Stimulated activated CD8-positive, alpha-beta memory T cell treated with anti-CD3 and anti-CD28 coated beads, Interleukin-7, amount 100 ng/mL, for 1 hour (primary cell): ENCODE measurements around the gene RTN4RL1.

ENCODE experiments used
- DNase-seq, 2 donors: peaks; one replicate each; pipeline ENCODE4 v3.0.0-alpha.2; 2020; ENCODE audit warnings: low read depth in 2 of 2

The RTN4RL1 gene

GRCh38 chr17:1977583-1978395 lies 47.3 kb downstream of the RTN4RL1 start:
- no peak for DNase-seq

GRCh38 chr17:1976683-1977064 lies 48.5 kb downstream of the RTN4RL1 start:
- no peak for DNase-seq

- DNase-seq: no peak
Measured at GRCh38 chr17:1976000-1976682, 49.0 kb downstream of the RTN4RL1 start.

GRCh38 chr17:1975573-1975972 lies 49.6 kb downstream of the RTN4RL1 start:
- DNase-seq: no peak

- DNase-seq: no peak
Measured at GRCh38 chr17:1972487-1973160, 52.5 kb downstream of the RTN4RL1 start.

- DNase-seq: no peak
Measured at GRCh38 chr17:1970843-1971384, 54.2 kb downstream of the RTN4RL1 start.

- no peak for DNase-seq
Measured at GRCh38 chr17:1969712-1970111, 55.4 kb downstream of the RTN4RL1 start.

GRCh38 chr17:1967213-1967612 lies 57.9 kb downstream of the RTN4RL1 start:
- no peak for DNase-seq

- DNase-seq: no peak
Measured at GRCh38 chr17:1966274-1967086, 58.7 kb downstream of the RTN4RL1 start.

- DNase-seq: no peak
Measured at GRCh38 chr17:1965556-1966273, 59.4 kb downstream of the RTN4RL1 start.

- no peak for DNase-seq
Measured at GRCh38 chr17:1963250-1963649, 61.9 kb downstream of the RTN4RL1 start.

- DNase-seq: no peak
Measured at GRCh38 chr17:1961189-1961588, 63.9 kb downstream of the RTN4RL1 start.

- DNase-seq: no peak
Measured at GRCh38 chr17:1960545-1960912, 64.6 kb downstream of the RTN4RL1 start.

- no peak for DNase-seq
Measured at GRCh38 chr17:1959871-1960544, 65.1 kb downstream of the RTN4RL1 start.

GRCh38 chr17:1958134-1958881 lies 66.8 kb downstream of the RTN4RL1 start:
- DNase-seq: no peak

GRCh38 chr17:1957037-1957436 lies 68.1 kb downstream of the RTN4RL1 start:
- DNase-seq: no peak

- no peak for DNase-seq
Measured at GRCh38 chr17:1956134-1956533, 69.0 kb downstream of the RTN4RL1 start.

GRCh38 chr17:1953831-1954230 lies 71.3 kb downstream of the RTN4RL1 start:
- DNase-seq: no peak

GRCh38 chr17:1951920-1952319 lies 73.2 kb downstream of the RTN4RL1 start:
- no peak for DNase-seq

GRCh38 chr17:1949754-1950153 lies 75.4 kb downstream of the RTN4RL1 start:
- no peak for DNase-seq
